Adrenal gland (tissue), 12 donors: ENCODE data around the gene LURAP1L. TPM values are rescaled to one million over a fixed set of nuclear protein-coding genes. Genes with fewer than 3 reads are reported as not detected.

Source experiments
- polyA plus RNA-seq, 3 donors: library from polyadenylated mRNA; stranded (reverse); fragments of 200-250 nt in 2 of 3; fragments of 350-450 nt in 1 of 3; fragmentation: Illumina TruSeq in 1 of 3; extraction: RNeasy Lipid Tissue Mini Kit (QIAGEN cat#74804) in 1 of 3; gene quantifications; one replicate each; pipeline ENCODE4 v1.2.3, GENCODE V29; 2013 to 2014
- small RNA-seq, 2 donors: library from RNA; depleted of rRNA; stranded (forward); fragments of <200 nt; gene quantifications; one replicate each; pipeline ENCODE3, GENCODE V24; 2016
- total RNA-seq, 9 donors: library from RNA; depleted of rRNA in 4 of 9; stranded (reverse); fragments of >200 nt in 4 of 9; fragments of 120-200 nt in 1 of 9; fragmentation: NEBNext Ultra II Directional in 1 of 9; extraction: Animal tissue kit (Norgen Biotek cat#: 25700) in 1 of 9; gene quantifications; one replicate each; pipeline versions ENCODE4 v1.1.0 to v1.2.4, GENCODE V29; 2013 to 2023
- donor health status: healthy with polysubstance abuse.
- donor health status: Bipolar disorder and iron deficiency.
- donor health status: DM: yes; HTN: yes; CAD: no.
- donor health status: DM: no; HTN: no; CAD: no.
- donor health status: DM: no; HTN: no; CAD: no.
- donor health status: DM: yes; HTN: yes; CAD: no.

Gene LURAP1L
- total and polyA plus RNA-seq, 12 donors = 5.3 to 29.0 (median 10.3) TPM

Small RNAs within 50 kb of the gene (small RNA-seq; reads per million reads assigned to genes)
- gene RN7SL849P = 0 reads per million in 2 donors

Other genes with a start within 250 kb of the LURAP1L start
- under 1 TPM in 2 of 9 donors, not detected in 7; 0.11 to 0.12 TPM for gene TYRP1, start 81.6 kb upstream of the LURAP1L start, total RNA-seq
- gene TYRP1, start 81.6 kb upstream of the LURAP1L start, polyA plus RNA-seq = not detected